Natural killer cell (primary cell): ENCODE measurements around the gene NUP54. TPM values are rescaled to one million over a fixed set of nuclear protein-coding genes. Genes with fewer than 3 reads are reported as not detected.

Experiments
- ATAC-seq, 3 donors: fragments of 150-1000 bp in 2 of 3; fragments of 200-7000 bp in 1 of 3; cut with Tn5 transposase; 1 replicate in 1 of 3; 2 replicates in 2 of 3; pipeline ENCODE4 v1.10.0; 2021; ENCODE audit warnings: mild to moderate bottlenecking in 2 of 3, moderate library complexity in 2 of 3
- DNase-seq, 2 donors: peaks; one replicate each; pipeline versions ENCODE4 v3.0.0 to v3.0.0-alpha.2; 2013 to 2021; ENCODE audit warnings: mixed read lengths in 1 of 2
- H3K27ac ChIP-seq: one replicate; pipeline ENCODE4 v1.5.1; 2013; ENCODE audit warnings: mild to moderate bottlenecking, low read length
- H3K27me3 ChIP-seq: one replicate; pipeline ENCODE4 v1.6.1; 2013; ENCODE audit warnings: low read length; ENCODE audit not compliant: control insufficient read depth, insufficient read depth
- H3K36me3 ChIP-seq: one replicate; pipeline ENCODE4 v1.6.1; 2013; ENCODE audit warnings: low read length; ENCODE audit not compliant: control insufficient read depth, insufficient read depth
- H3K4me1 ChIP-seq: one replicate; pipeline ENCODE4 v1.6.1; 2013; ENCODE audit warnings: low read length; ENCODE audit not compliant: control insufficient read depth, insufficient read depth
- H3K4me3 ChIP-seq: one replicate; pipeline ENCODE4 v1.5.1; 2013; ENCODE audit warnings: low read length
- H3K9me3 ChIP-seq: one replicate; pipeline ENCODE4 v1.6.1; 2013; ENCODE audit warnings: low read length; ENCODE audit not compliant: control insufficient read depth, insufficient read depth
- H3K27ac Mint-ChIP-seq, 2 donors: one replicate each; pipeline ENCODE4 v1.8.0; 2022; ENCODE audit warnings: mild to moderate bottlenecking in 2 of 2, mixed read lengths in 2 of 2, moderate library complexity in 1 of 2
- H3K27me3 Mint-ChIP-seq, 2 donors: one replicate each; pipeline ENCODE4 v1.8.0; 2022; ENCODE audit warnings: low read depth in 2 of 2, mixed read lengths in 2 of 2
- H3K36me3 Mint-ChIP-seq: one replicate; pipeline ENCODE4 v1.8.0; 2022; ENCODE audit warnings: mixed read lengths
- H3K4me1 Mint-ChIP-seq, 2 donors: one replicate each; pipeline ENCODE4 v1.8.0; 2022; ENCODE audit warnings: mixed read lengths in 2 of 2
- H3K4me3 Mint-ChIP-seq: one replicate; pipeline ENCODE4 v1.8.0; 2022; ENCODE audit warnings: mild to moderate bottlenecking, moderate library complexity, mixed read lengths
- H3K9me3 Mint-ChIP-seq, 2 donors: one replicate each; pipeline ENCODE4 v1.8.0; 2022; ENCODE audit warnings: mixed read lengths in 2 of 2
- WGBS: methylation state at CpG from one replicate; pipeline ENCODE4 v1.1.7; 2013; ENCODE audit warnings: missing lambda C conversion rate; ENCODE audit not compliant: insufficient coverage; 5-methylcytosine and 5-hydroxymethylcytosine counted together
- intact Hi-C: fragments of 100-400 bp; cut with micrococcal nuclease; formaldehyde crosslinking; loops from one replicate; pipeline ENCODE4 v1.14.2; 2022
- total RNA-seq, 4 donors: library from RNA; stranded (reverse); fragments of 120-200 nt in 1 of 4; gene quantifications; one replicate each; pipeline versions ENCODE4 v1.2.3 to v1.2.4, GENCODE V29; 2013 to 2022
- TF ChIP-seq, protein P1 (sequence below): fragments of 200-600 bp; IDR thresholded peaks from one replicate; pipeline ENCODE4 v1.8.0; 2022; ENCODE audit warnings: antibody characterized with exemption

Gene NUP54
- total RNA-seq, 3 donors from 2014 or later (not counting 1 experiment from before 2014, with no cell fraction given): 102 to 114 (median 108) TPM

DNA sequence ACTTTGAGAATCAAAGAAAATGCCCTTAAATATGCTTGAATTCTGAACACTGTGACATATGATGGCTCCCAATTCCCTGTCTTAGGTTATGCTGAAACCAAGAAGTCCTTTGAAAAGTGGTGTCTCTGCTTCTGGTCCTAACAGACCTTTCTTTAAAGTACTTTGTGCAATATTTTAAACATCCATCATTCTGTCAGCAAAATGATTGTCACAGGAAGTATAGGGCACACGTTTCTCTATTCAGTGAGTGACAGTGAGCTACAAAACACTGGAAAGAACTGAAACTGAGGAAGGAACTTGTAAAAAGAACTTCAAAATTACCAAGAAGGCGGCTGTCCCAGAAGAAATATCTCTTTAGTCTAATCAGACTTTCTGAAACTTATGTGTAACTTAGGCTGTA, 12.2 kb upstream of the NUP54 start:
- Histone ChIP-seq H3K27me3 (no peaks in the 10 kb centered on the region), H3K4me3 (no peak overlapping the region), H3K9me3 (no peaks in the 10 kb centered on the region), H3K36me3 (peaks cover 9% of the 10 kb centered on the region), H3K4me1 (no peaks in the 10 kb centered on the region), H3K27ac (no peak overlapping the region)
- WGBS: 15% methylated on average over 1 of the region's 2 CpGs
- Mint-ChIP-seq H3K9me3 (no peaks in the 10 kb centered on the region), H3K27ac (no peak overlapping the region), H3K36me3 (no peaks in the 10 kb centered on the region), H3K27me3 (no peaks in the 10 kb centered on the region), H3K4me3 (no peak overlapping the region), H3K4me1 (no peaks in the 10 kb centered on the region)
- TF ChIP-seq, protein P1, sequence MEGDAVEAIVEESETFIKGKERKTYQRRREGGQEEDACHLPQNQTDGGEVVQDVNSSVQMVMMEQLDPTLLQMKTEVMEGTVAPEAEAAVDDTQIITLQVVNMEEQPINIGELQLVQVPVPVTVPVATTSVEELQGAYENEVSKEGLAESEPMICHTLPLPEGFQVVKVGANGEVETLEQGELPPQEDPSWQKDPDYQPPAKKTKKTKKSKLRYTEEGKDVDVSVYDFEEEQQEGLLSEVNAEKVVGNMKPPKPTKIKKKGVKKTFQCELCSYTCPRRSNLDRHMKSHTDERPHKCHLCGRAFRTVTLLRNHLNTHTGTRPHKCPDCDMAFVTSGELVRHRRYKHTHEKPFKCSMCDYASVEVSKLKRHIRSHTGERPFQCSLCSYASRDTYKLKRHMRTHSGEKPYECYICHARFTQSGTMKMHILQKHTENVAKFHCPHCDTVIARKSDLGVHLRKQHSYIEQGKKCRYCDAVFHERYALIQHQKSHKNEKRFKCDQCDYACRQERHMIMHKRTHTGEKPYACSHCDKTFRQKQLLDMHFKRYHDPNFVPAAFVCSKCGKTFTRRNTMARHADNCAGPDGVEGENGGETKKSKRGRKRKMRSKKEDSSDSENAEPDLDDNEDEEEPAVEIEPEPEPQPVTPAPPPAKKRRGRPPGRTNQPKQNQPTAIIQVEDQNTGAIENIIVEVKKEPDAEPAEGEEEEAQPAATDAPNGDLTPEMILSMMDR: no peak
- intact Hi-C loops: no loop called here
- no peak for ATAC-seq
- no peak for DNase-seq

- Histone ChIP-seq H3K36me3 (peaks cover 7% of the 10 kb centered on the region), H3K27ac (no peak overlapping the region), H3K9me3 (no peaks in the 10 kb centered on the region), H3K27me3 (no peaks in the 10 kb centered on the region), H3K4me3 (no peak overlapping the region), H3K4me1 (no peaks in the 10 kb centered on the region)
- no peak for DNase-seq
- Mint-ChIP-seq H3K4me1 (no peaks in the 10 kb centered on the region), H3K4me3 (no peak overlapping the region), H3K27me3 (peaks cover 0 to 2% of the 10 kb centered on the region in 2 donors), H3K36me3 (no peaks in the 10 kb centered on the region), H3K9me3 (no peaks in the 10 kb centered on the region), H3K27ac (no peak overlapping the region)
- intact Hi-C loops: no loop called here
- TF ChIP-seq, protein P1: no peak
- WGBS: 35% methylated on average over 2 of the region's 2 CpGs
- no peak for ATAC-seq
These were observed 8.4 kb upstream of the NUP54 start for GRCh38 chr4:76156635-76157034.

GRCh38 chr4:76155979-76156378, 7.8 kb upstream of the NUP54 start:
- H3K27ac ChIP-seq: no peak overlapping the region
- H3K4me1 Mint-ChIP-seq: no peaks in the 10 kb centered on the region

GRCh38 chr4:76153356-76153755, 5.2 kb upstream of the NUP54 start:
- Mint-ChIP-seq H3K4me3 (no peak overlapping the region), H3K4me1 (peaks cover 5 to 12% of the 10 kb centered on the region in 2 donors), H3K27ac (no peak overlapping the region), H3K36me3 (no peaks in the 10 kb centered on the region), H3K9me3 (no peaks in the 10 kb centered on the region), H3K27me3 (peaks cover 0 to 2% of the 10 kb centered on the region in 2 donors)
- Histone ChIP-seq H3K4me3 (no peak overlapping the region), H3K36me3 (no peaks in the 10 kb centered on the region), H3K27ac (no peak overlapping the region), H3K27me3 (no peaks in the 10 kb centered on the region), H3K4me1 (peaks cover 3% of the 10 kb centered on the region), H3K9me3 (no peaks in the 10 kb centered on the region)
- intact Hi-C loops: no loop called here
- DNase-seq (no peak), ATAC-seq (no peak)
- WGBS: no CpG with 5 or more reads among the region's 2 CpGs
- TF ChIP-seq, protein P1: no peak

More at GRCh38 chr4:76155979-76156378, 7.8 kb upstream of the NUP54 start:
- no peak overlapping the region for H3K4me3 Mint-ChIP-seq
- H3K9me3 Mint-ChIP-seq: no peaks in the 10 kb centered on the region
- intact Hi-C loops: no loop called here
- Histone ChIP-seq H3K36me3 (peaks cover under 1% of the 10 kb centered on the region), H3K27me3 (no peaks in the 10 kb centered on the region), H3K4me1 (no peaks in the 10 kb centered on the region), H3K9me3 (no peaks in the 10 kb centered on the region), H3K4me3 (no peak overlapping the region)
- WGBS: 98% methylated on average over 3 of the region's 3 CpGs
- peaks cover 0 to 2% of the 10 kb centered on the region in 2 donors for H3K27me3 Mint-ChIP-seq
- TF ChIP-seq, protein P1: no peak
- no peak overlapping the region for H3K27ac Mint-ChIP-seq
- H3K36me3 Mint-ChIP-seq: no peaks in the 10 kb centered on the region
- DNase-seq (no peak), ATAC-seq (no peak)
